COR-L47 (cell line): ENCODE measurements around the gene CEP112.
"Not testable (repeated sequence)": the region's sequence is repeated elsewhere in the genome, so short reads cannot be mapped to it uniquely, and the experiment has no call there.

Experiments
- DNase-seq: peaks from one replicate; lab custom pipeline; 2025; lab: John Stamatoyannopoulos, UW

CEP112 gene

DNA sequence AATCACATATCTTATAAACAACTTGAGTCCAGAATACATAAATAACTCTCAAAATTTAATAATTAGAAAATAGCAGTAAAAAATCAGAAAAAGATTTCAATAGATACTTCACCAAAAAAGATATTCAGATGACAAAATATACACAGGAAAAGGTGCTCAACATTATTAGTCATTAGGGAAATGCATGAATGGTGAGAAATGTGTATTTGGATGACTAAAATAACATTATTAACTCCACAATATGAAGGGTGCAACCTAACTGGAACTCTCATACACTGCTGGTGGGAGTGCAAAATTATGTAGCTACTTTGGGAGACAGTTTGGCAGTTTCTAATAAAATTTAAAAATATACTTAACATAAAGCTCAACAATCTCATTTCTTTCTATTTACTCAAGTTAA is 368.2 kb downstream of the CEP112 start:
- no peak for DNase-seq

DNA sequence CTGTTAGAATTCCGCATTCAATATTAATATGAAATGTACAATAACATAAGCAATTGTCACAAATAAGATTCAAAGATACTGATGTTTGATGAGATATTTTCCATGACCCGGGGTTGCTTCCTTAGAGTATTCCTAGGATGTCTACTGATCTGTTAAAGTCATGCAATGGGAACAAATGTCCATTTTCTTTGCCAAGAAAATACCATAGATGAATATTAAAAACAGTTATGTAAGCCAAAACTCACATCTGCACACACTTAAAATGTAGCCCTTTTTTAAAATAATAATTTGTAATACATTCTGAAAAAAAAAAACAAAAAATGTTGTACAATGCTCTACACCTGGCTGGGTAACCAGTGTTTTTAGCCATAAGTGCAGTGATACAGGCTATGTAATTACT is 371.1 kb downstream of the CEP112 start:
- no peak for DNase-seq

DNA sequence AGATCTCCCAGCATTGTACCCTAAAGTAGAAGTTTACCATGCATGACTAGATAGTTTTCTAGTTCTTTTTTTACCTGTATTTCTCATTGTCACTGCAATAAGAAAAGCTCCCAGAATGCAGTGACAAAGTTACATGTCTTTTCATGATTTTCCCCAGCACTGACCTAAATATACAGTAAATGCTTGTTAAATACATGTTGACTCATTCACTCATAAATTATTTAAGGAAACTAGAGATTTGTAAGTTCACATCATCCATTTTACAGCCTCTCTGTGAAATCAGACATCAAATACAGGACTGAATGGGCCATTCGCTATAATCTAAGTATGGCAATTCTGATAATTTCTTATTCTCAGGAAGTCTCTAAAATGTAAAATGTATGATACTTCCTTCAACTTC is 371.6 kb downstream of the CEP112 start:
- no peak for DNase-seq

DNA sequence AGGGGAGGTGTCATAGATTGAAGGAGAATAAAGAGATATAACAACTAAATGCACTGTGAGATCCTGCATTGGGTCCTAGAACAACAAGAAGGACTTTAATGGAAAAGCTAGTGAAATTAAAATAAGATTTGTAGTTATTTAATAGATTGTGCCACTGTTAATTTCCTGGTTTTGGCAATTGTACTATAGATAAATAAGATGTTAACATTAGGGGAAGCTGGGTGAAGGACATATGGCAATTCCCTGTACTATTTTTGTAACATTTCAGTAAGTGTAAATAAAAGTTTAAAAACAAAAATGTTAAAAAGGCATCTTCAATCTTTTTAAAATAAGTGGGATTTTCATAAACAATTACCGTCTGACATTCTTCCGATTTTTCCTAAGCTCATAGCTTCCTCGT is 372.1 kb downstream of the CEP112 start:
- DNase-seq = no peak

DNA sequence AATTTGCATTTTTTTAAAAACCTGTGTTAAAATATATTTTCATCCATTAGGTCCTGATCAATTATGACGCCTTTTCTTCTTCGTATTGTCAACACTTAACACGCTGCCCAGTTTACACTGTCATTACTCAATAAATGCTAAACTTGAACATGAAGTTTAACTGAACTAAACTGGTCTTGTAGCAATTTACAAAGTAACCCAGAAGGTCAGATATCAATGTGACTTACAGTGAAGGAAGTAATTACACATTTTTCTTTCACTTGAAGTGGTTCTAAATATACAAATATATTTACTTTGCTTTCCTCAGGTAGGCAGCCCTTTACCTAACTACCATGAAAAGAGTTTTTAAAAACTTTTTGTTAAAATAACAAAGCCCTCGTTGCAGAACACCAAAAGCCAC is 374.0 kb downstream of the CEP112 start:
- DNase-seq = no peak

DNA sequence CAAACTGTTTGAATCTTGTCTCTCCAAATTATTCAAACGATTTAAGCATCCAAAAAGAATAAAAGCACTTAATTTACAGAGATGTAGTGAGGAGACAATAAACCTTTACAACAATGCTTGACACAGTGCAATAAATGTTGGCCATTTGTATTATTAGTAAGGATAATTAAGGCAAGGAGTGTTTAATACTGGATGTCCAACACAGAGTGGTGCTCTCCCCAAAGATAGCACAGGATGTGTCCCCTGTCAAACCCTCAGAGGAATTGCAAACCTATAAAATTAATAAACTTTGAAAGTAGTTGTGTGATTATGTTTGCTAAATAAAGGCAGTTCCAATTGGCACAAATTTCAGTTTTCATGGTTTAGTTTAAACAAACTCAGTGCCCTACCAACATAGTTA is 377.5 kb downstream of the CEP112 start:
- no peak for DNase-seq

DNA sequence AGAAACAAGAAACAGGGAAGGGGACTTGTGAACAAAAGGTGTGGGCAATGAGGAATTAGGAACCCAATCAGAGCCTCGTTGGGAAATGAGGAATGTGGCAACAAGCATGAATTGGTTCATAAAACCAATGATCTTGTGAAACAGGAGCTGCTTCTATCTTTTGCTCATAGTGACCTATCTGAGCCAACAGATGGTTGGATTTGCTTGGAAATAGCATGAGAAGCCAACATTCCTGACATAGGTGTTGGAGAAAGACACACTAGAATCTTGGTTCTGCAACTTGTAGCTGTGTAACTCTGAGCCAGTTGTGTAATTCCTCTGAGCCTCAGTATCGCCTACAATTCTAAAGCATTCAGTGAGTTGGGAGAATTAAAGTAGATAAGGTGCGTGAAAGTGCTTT is 378.6 kb downstream of the CEP112 start:
- DNase-seq = no peak

DNA sequence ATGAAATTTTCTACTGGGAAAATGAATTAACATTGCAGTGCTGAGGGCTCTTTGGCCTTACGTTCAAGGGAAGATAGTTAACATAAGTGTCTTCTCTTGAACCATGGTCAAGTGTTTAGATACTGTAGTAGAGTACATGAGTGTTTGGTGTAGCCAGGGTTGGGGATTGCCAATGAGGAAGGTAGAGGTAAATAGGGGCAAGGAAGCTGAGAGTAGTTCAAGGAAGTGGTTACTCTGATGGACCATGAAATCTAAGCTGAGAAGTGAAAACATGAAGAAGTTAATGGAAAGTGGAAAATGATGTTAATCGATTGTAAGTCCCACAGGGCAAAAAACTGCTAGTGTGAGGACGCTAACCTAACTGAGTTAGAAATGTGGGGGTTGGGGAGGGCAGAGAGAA is 380.9 kb downstream of the CEP112 start:
- DNase-seq = no peak

DNA sequence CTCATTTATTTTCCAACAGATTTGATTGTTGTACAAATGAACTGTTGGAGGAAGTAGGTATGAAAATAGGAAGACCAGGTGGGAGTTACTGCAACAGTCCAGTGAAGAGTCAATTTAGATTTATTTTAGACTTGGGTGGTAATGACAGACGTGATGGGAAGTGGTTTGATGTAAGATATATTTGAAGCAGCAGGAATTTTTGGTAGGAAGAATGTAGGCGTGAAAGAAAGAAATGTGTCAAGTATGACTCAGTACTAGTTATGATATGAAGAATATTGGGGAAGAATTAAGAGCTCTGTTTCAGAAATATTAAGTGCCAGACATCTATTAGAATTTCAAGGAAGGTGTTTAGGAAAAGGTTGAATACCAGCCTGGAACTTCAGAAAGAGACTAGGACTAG is 382.6 kb downstream of the CEP112 start:
- no peak for DNase-seq

DNA sequence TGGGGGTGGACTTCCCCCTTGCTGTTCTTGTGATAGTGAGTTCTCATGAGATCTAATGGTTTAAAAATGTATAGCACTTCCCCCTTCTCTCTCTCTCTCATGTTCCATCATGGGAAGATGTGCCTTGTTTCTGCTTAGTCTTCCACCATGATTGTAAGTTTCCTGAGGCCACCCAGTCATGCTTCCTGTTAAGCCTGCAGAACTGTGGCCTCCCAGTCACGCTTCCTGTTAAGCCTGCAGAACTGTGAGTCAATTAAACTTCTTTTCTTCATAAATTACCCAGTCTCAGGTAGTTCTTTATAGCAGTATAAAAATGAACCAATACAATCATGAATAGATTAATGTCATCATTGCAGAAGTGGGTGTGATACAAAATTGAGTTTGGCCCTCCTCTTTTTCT is 383.4 kb downstream of the CEP112 start:
- not testable (repeated sequence) for DNase-seq

DNA sequence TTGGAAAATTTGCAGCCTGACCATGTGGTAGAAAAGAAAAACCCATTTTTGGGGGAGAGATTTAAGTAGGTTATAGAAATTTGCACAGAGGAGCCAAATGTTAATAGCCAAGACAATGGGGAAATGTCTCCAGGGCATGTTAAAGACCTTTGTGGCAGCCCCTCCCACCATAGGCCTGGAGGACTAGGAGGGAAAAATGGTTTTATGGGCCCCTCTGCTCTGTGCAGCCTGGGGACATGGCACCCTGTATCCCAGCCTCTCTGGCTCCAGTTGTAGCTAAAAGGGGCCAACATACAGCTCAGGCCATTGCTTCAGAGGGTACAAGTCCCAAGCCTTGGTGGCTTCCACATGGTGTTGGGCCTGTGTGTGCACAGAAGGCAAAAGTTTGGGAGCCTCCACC is 384.6 kb downstream of the CEP112 start:
- DNase-seq = no peak

DNA sequence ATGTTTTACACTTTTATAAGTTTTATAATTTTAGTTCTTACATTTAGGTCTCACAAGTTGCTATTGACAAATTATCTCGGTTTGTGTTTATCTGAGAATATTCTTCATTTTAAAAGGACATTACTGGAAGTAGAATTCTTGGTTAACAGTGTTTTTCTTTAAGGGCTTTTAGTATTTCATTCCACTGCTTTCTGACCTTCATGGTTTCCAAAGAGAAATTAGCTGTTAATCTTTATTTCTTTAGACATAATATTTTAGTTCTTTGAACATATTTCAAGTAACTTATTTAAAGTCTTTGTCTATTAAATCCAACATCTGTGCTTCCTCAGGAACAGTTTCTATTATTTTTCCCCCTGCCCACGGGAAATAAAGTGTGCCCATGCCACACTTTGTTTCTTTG is 390.4 kb downstream of the CEP112 start:
- DNase-seq = no peak

DNA sequence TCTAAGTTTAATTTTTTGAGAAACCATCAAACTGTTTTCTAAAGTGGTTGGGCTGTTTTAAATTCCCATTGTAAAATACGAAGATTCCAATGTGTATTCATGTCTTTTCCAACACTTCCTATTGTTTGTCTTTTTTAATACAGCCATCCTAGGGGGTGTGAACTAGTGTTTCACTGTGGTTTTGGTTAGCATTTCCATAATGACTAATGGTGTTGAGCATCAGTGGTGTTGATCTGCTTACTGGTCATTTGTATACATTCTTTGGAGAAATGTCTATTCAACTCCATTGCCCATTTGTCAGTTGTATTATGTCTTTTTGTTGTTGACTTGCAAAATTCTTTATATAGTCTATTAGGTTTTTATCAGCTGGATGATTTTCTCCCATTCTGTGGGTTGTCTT is 391.3 kb downstream of the CEP112 start:
- no peak for DNase-seq

DNA sequence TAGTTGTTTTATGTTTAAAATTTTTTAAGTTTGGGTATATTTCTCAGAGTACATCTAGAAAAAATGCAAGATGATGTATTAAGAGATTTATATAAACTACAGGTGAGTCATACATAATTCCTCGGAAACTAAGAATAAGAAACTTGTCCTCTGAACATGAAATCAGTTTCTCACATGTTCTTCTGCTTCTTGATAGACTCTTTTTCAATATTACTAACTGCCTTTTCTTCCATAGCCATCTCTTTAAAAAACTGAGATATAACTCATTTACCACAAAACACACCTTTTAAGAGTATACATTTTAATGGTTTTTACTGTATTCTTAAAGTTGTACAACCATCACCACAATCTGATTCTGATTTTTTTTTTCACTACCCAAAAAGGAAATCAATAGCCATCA is 392.1 kb downstream of the CEP112 start:
- no peak for DNase-seq

DNA sequence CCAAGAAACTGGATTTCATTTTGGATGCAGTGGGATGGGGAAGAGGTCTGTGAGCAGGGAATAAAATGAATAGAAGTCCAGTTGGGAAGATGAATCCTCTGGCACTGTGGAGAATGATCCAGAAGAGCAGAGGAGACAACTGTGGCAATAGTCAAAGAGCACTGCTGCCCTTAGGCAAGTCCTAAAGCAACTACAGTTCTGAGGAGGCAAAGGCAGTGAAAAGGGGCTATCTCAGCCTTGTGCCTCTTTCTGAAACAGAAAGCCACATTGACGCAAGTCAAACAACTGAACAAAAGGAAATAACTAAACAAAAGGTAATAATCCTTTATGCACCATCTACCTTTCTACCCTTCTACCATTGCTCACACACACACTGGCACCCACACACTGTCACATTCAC is 392.5 kb downstream of the CEP112 start:
- no peak for DNase-seq

DNA sequence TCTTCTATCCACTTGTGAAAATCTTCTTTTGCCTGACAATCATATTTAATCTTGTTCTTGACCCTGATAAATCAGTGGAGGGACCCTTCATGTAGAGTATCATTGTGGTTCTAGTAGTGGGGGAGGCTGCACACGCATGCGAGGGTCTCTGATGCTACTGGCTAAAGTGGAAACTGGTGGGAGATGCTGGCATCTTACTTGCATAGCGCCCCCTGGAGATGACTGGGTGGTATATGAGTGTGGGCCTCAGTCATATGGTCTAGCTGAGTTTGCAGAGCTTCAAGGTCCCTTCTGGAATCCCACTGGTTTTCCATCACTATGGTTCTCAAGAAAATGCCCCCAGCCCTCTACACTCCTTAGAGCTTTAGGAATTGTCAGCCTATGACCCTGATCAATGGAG is 394.1 kb downstream of the CEP112 start:
- DNase-seq = no peak

DNA sequence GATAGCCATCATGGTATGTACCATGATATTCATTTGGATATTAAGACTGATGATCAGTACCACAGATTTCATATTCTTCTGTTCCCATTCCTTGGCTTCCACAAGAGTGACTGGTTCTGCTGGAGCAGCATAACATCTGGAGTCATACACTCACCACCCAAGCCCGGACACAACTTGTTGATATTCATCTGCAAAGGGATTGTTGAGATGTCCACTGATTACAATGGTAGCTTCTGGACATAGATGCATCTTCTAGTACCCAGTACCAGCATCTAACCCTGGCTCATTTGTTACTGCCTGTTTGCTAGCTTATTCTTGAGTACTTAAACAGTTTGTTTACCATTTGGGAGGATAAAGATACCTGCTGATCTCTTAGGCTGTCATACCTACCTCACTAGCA is 394.8 kb downstream of the CEP112 start:
- DNase-seq = no peak

DNA sequence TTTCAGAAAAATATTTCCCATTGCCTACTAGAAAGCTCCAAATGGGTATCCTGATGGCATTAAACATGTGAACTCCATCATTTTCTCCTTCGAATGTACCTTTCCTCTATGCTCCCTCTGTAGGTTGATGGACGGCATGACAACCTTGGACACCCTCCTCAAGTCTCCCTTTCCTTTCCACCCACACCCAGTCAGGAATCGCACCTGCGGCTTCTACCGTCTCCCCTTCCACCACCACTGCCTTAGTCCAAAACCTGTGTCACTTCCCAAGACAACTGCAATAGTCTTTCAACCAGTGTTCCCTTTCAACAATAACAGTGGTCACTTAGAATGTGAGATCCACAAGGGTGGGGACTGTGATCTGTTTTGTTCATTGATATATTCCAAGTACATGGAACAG is 397.4 kb downstream of the CEP112 start:
- DNase-seq = no peak

DNA sequence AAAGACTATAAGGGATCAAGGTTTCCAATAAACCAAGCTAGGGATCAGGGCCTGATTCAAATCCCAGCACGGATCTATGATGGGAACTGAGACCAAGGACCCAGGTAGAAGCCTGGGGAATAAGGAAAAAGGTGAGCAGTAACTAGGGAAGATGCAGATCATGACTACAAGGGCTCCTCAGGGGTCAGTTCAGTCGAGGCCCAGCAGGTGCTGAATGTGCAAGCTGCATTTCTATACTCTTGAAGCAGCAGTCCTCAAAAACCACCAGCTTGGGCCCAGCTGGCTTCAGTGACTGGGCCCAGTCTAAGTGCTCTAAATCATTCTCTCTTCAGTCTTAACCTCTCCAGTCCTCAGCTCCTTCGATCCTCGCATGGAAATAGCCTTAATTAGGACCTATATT is 401.7 kb downstream of the CEP112 start:
- no peak for DNase-seq

DNA sequence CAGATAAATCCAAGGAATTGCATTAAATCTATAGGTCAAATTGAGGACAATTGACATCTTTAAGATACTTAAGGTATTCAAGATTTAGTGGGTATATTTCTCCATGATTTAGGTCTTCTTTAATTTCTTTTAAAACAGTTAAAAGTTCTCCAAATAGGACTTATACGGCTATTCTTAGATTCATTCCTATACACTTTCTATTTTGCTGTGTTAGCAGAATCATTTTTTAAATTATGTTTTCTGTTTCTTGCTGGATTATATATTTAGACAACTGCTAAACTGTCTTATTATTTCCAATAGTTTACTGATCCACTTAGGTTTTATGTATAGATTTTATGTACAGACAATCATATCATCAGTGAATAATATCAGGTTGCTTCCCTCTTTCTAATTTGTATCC is 404.4 kb downstream of the CEP112 start:
- no peak for DNase-seq

DNA sequence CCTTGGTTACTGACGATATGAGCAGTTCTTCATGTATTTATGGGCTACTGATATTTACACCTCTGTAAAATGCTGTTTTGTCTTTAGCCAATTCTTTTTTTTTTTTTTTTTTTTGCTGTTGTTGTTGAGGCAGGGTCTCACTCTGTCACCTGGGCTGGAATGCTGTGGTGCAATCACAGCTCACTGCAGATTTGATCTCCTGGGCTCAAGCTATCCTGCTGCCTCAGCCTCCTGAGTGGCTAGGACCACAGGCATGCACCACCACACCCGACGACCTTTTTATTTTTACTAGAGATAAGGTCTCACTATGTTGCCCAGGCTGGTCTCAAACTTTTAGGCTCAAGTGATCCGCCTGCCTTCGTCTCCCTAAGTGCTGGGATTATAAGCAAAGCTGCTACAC is 405.5 kb downstream of the CEP112 start:
- no peak for DNase-seq

DNA sequence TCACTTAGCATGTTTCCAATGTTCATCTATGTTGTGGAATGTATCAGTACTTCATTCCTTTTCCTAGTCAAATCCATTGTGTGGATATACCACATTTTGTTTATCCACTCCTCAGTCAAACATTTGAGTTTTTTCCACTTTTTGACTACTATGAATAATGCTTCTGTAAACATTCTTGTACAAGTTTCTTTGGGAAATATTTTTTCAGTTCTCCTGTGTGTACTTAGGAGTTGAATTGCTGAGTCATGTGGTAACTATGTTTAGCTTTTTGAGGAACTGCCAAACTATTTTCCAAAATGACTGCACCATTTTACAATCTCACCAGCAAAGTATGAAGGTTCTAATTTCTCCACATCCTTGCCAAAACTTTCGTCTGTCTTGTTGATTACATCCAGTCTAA is 406.8 kb downstream of the CEP112 start:
- DNase-seq = no peak

DNA sequence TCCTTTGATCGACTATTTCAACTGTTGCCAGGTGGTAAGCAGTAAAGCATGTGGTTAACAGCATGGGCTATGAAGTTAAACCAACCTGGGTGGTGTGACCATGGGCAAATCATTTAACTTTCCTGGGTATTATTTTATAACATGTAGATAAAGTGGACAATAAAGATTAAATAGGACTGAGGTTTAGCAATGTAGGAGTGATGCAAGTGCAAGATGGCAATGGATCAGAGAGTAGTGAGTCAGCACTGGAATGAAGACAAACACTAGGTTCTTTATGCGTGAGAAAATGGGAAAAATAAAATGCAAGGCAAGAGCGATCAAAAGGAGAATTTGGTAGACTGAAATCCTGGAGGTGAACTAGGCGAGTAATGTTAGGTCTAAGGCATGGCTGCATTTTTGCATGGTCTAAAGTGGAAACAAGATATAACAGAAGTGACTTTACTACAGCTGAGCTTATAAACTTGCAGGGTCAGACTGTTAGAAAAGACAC is 408.0 kb downstream of the CEP112 start:
- no peak for DNase-seq

DNA sequence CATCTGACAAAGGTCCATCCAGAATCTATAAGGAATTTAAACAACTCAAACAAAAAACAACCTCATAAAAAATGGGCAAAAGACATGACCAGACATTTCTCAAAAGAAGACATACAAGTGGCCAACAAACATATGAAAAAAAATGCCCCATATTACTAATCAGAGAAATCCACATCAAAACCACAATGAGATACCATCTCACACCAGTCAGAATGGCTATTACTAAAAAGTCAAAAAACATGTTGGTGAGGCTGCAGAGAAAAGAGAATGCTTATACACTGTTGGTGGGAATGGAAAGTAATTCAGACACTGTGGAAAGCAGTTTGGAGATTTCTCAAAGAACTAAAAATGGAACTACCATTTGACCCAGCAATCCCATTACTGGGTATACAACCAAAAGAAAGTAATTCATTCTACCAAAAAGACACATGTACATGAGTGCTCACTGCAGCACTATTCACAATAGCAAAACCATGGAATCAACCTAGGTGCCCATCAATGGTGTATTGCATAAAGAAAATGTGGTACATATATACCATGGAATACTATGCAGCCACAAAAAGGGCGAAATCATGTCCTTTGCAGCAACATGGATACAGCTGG is 409.7 kb downstream of the CEP112 start:
- not testable (repeated sequence) for DNase-seq

DNA sequence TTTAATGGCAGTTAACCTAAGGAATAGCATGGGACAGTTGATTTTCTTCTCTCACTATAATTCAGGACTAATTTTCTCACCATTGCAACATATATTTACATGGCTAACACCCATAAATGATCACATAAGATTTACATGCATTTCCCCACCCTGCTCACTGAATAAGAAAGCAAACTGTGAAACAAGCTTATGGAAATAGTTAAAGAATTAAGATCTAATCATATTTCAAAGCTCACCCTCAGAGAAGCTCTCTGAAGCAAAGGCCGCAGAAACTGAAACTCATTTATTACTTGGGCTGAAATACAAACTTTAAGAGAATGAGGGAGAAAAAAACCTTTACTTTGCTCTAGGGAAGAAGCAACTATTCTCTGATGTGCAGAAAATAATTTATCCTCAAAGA is 411.8 kb downstream of the CEP112 start:
- DNase-seq = no peak
